ENCODE results near the gene ICAM4. TPM values are rescaled to one million over a fixed set of nuclear protein-coding genes. Genes with fewer than 3 reads are reported as not detected.

Gene ICAM4
- total and polyA plus RNA-seq, 2 of the 13 experiments (the other 11 are each of a cell fraction or from before 2014, with no cell fraction given), result 2.9 to 4.0 TPM

DNA sequence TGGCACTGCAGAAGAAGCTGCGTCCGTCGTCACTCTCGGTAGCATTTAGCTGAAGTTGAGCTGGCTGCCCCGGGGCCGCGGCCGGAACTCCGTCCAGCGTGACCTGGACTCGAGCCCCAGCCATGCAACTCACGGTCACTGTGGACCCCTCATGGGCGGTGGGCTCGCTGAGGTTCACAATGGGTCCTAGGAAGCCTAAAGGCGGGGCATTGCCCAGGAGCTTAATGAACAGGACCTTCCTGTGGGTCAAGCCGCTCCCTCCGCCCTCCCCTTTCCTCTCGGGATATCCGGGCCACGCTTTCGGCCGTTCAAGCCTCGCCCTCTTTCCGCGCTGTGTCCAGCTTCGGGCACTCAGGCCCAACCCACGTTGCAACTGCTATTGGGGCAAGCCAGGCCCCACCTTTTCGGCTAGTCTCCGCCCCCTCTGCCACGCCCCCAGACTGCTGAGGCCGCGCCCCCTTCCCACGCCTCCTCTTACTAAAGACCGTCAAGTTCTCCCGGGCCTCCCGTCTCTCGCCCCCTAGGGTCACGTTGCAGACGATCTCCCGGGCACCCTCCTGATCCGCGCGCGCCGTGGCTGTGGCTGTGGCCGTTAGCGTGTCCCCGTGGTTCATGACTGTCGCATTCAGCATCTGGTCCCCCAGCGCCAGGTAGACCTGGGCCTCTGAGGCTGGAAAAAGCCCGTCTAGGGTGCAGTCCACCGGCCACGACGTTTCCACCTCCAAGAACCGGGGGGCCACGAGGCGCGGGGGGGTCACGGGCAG, 48.0 kb downstream of the ICAM4 start (continued):
- TF ChIP-seq, protein P1, sequence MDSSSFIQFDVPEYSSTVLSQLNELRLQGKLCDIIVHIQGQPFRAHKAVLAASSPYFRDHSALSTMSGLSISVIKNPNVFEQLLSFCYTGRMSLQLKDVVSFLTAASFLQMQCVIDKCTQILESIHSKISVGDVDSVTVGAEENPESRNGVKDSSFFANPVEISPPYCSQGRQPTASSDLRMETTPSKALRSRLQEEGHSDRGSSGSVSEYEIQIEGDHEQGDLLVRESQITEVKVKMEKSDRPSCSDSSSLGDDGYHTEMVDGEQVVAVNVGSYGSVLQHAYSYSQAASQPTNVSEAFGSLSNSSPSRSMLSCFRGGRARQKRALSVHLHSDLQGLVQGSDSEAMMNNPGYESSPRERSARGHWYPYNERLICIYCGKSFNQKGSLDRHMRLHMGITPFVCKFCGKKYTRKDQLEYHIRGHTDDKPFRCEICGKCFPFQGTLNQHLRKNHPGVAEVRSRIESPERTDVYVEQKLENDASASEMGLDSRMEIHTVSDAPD (CRISPR knock-in tag; IDR thresholded peaks at IDR 0.05), result peak; percentile 68; the same call in 1 of the 2 replicates
- TF ChIP-seq SRSF4 (IDR thresholded peaks at IDR 0.05; ENCODE audit: low read depth, low read length, poor library complexity, severe bottlenecking) (no peak), ZBTB7B (CRISPR knock-in tag; IDR thresholded peaks at IDR 0.05) (peak; percentile 42; the same call in 1 of the 2 replicates), PHB2 (IDR thresholded peaks at IDR 0.05; ENCODE audit: partially characterized antibody) (no peak), ZNF205 (CRISPR knock-in tag; IDR thresholded peaks at IDR 0.05) (no peak), RFXANK (CRISPR knock-in tag; IDR thresholded peaks at IDR 0.05) (no peak), NR2F2 (IDR thresholded peaks at IDR 0.05; ENCODE audit: borderline replicate concordance, low read depth) (no peak), U2AF2 (IDR thresholded peaks at IDR 0.05; ENCODE audit: low read depth, low read length) (no peak), ZNF614 (CRISPR knock-in tag; IDR thresholded peaks at IDR 0.05; ENCODE audit: borderline replicate concordance) (no peak), CHD4 (IDR thresholded peaks at IDR 0.05; ENCODE audit: borderline replicate concordance, low read length) (no peak), ATAD3A (CRISPR knock-in tag; IDR thresholded peaks at IDR 0.05) (no peak), MXD4 (CRISPR knock-in tag; IDR thresholded peaks at IDR 0.05) (no peak; the same call in 1 of the 2 replicates), TAF15 (IDR thresholded peaks at IDR 0.05; ENCODE audit: low read depth, low read length, poor library complexity, severe bottlenecking) (peak; percentile 70), PRMT3 (CRISPR knock-in tag; IDR thresholded peaks at IDR 0.05; ENCODE audit: borderline replicate concordance, low read depth) (no peak), ADNP (CRISPR knock-in tag; IDR thresholded peaks at IDR 0.05) (no peak), KLF6 (CRISPR knock-in tag; IDR thresholded peaks at IDR 0.05) (no peak; the same call in 1 of the 2 replicates), ZNF543 (CRISPR knock-in tag; IDR thresholded peaks at IDR 0.05) (no peak), ASH2L (IDR thresholded peaks at IDR 0.05; ENCODE audit: insufficient read length, low read depth, low read length) (no peak)
- TF ChIP-seq, protein P2, sequence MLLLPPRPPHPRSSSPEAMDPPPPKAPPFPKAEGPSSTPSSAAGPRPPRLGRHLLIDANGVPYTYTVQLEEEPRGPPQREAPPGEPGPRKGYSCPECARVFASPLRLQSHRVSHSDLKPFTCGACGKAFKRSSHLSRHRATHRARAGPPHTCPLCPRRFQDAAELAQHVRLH (CRISPR knock-in tag; IDR thresholded peaks at IDR 0.05; ENCODE audit: borderline replicate concordance, low read depth), result no peak
- TF ChIP-seq, protein P3, sequence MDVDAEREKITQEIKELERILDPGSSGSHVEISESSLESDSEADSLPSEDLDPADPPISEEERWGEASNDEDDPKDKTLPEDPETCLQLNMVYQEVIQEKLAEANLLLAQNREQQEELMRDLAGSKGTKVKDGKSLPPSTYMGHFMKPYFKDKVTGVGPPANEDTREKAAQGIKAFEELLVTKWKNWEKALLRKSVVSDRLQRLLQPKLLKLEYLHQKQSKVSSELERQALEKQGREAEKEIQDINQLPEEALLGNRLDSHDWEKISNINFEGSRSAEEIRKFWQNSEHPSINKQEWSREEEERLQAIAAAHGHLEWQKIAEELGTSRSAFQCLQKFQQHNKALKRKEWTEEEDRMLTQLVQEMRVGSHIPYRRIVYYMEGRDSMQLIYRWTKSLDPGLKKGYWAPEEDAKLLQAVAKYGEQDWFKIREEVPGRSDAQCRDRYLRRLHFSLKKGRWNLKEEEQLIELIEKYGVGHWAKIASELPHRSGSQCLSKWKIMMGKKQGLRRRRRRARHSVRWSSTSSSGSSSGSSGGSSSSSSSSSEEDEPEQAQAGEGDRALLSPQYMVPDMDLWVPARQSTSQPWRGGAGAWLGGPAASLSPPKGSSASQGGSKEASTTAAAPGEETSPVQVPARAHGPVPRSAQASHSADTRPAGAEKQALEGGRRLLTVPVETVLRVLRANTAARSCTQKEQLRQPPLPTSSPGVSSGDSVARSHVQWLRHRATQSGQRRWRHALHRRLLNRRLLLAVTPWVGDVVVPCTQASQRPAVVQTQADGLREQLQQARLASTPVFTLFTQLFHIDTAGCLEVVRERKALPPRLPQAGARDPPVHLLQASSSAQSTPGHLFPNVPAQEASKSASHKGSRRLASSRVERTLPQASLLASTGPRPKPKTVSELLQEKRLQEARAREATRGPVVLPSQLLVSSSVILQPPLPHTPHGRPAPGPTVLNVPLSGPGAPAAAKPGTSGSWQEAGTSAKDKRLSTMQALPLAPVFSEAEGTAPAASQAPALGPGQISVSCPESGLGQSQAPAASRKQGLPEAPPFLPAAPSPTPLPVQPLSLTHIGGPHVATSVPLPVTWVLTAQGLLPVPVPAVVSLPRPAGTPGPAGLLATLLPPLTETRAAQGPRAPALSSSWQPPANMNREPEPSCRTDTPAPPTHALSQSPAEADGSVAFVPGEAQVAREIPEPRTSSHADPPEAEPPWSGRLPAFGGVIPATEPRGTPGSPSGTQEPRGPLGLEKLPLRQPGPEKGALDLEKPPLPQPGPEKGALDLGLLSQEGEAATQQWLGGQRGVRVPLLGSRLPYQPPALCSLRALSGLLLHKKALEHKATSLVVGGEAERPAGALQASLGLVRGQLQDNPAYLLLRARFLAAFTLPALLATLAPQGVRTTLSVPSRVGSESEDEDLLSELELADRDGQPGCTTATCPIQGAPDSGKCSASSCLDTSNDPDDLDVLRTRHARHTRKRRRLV (CRISPR knock-in tag; IDR thresholded peaks at IDR 0.05), result peak; percentile 75; the same call in 1 of the 2 replicates
- TF ChIP-seq, protein P4, sequence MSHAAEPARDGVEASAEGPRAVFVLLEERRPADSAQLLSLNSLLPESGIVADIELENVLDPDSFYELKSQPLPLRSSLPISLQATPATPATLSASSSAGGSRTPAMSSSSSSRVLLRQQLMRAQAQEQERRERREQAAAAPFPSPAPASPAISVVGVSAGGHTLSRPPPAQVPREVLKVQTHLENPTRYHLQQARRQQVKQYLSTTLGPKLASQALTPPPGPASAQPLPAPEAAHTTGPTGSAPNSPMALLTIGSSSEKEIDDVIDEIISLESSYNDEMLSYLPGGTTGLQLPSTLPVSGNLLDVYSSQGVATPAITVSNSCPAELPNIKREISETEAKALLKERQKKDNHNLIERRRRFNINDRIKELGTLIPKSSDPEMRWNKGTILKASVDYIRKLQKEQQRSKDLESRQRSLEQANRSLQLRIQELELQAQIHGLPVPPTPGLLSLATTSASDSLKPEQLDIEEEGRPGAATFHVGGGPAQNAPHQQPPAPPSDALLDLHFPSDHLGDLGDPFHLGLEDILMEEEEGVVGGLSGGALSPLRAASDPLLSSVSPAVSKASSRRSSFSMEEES (CRISPR knock-in tag; IDR thresholded peaks at IDR 0.05), result 0 out of 2 replicates have a peak, but pooled peaks have one; percentile 14
- TF ChIP-seq, protein P5, sequence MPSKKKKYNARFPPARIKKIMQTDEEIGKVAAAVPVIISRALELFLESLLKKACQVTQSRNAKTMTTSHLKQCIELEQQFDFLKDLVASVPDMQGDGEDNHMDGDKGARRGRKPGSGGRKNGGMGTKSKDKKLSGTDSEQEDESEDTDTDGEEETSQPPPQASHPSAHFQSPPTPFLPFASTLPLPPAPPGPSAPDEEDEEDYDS (CRISPR knock-in tag; IDR thresholded peaks at IDR 0.05), result peak; percentile 91
